ENCODE measurements around the gene ZNF865. TPM values are rescaled to one million over a fixed set of nuclear protein-coding genes. Genes with fewer than 3 reads are reported as not detected.
A peak's percentile ranks its signal among the peaks of the same experiment; 100 is the strongest.

The ZNF865 gene
- total RNA-seq, 2 donors from 2014 or later = 18.4 to 21.0 TPM

GRCh38 chr19:55644842-55645511, 39.5 kb downstream of the ZNF865 start:
- Histone ChIP-seq H3K27me3 (replicated peaks; ENCODE audit: insufficient read depth) (no peaks in the 10 kb centered on the region), H3K4me1 (replicated peaks) (peaks cover 35% of the 10 kb centered on the region), H3K4me3 (no peak overlapping the region), H3K9me3 (no peaks in the 10 kb centered on the region), H3K27ac (no peak overlapping the region), H3K36me3 (no peaks in the 10 kb centered on the region)
- WGBS = 79% methylated on average over 28 of the region's 28 CpGs
- TF ChIP-seq POLR2A (IDR thresholded peaks at IDR 0.05) (no peak), CTCF (IDR thresholded peaks at IDR 0.05) (no peak), POLR2AphosphoS5 (IDR thresholded peaks at IDR 0.05) (no peak)
- no peak for DNase-seq (ENCODE audit: low spot score)
- intact Hi-C loops (cut with DNase I) = no loop called here

- TF ChIP-seq CTCF (IDR thresholded peaks at IDR 0.05) (no peak), POLR2AphosphoS5 (IDR thresholded peaks at IDR 0.05) (no peak), POLR2A (IDR thresholded peaks at IDR 0.05) (no peak)
- Histone ChIP-seq H3K27ac (no peak overlapping the region), H3K4me1 (replicated peaks) (peaks cover 30% of the 10 kb centered on the region), H3K36me3 (no peaks in the 10 kb centered on the region), H3K27me3 (replicated peaks; ENCODE audit: insufficient read depth) (no peaks in the 10 kb centered on the region), H3K9me3 (no peaks in the 10 kb centered on the region), H3K4me3 (no peak overlapping the region)
- DNase-seq (ENCODE audit: low spot score) = no peak
- 49% methylated on average over 5 of the region's 5 CpGs for WGBS
- intact Hi-C loops (cut with DNase I) = no loop called here
Measured at GRCh38 chr19:55645512-55645881, 40.0 kb downstream of the ZNF865 start.

GRCh38 chr19:55646889-55647731, 41.7 kb downstream of the ZNF865 start:
- intact Hi-C loops (cut with DNase I) = no loop called here
- DNase-seq (ENCODE audit: low spot score) = no peak
- H3K4me3 ChIP-seq = peak overlapping the region; percentile 74 to 86
- H3K27ac ChIP-seq = peak overlapping the region; percentile 81 to 85
- 40% methylated on average over 14 of the region's 14 CpGs for WGBS
- H3K9me3 ChIP-seq = no peaks in the 10 kb centered on the region
- peaks cover 29% of the 10 kb centered on the region for H3K4me1 ChIP-seq (replicated peaks)
- H3K27me3 ChIP-seq (replicated peaks; ENCODE audit: insufficient read depth) = no peaks in the 10 kb centered on the region
- H3K36me3 ChIP-seq = no peaks in the 10 kb centered on the region
- no peak for TF ChIP-seq POLR2AphosphoS5 (IDR thresholded peaks at IDR 0.05)
- TF ChIP-seq POLR2A (IDR thresholded peaks at IDR 0.05) = no peak
- no peak for TF ChIP-seq CTCF (IDR thresholded peaks at IDR 0.05)

GRCh38 chr19:55647732-55648584, 42.5 kb downstream of the ZNF865 start, which contains the start of gene CCDC106:
CCDC106 (plus strand) TSS chr19:55648212; CDS start chr19:55649047, 835 bp downstream.
- TF ChIP-seq CTCF (IDR thresholded peaks at IDR 0.05) (no peak), POLR2A (IDR thresholded peaks at IDR 0.05) (peak; percentile 12), POLR2AphosphoS5 (IDR thresholded peaks at IDR 0.05) (no peak)
- DNase-seq (ENCODE audit: low spot score) = peak; percentile 44
- no peaks in the 10 kb centered on the region for H3K9me3 ChIP-seq
- H3K27ac ChIP-seq = peak within 1 kb of the TSS; percentile 81 to 85
- peaks cover 24% of the 10 kb centered on the region for H3K4me1 ChIP-seq (replicated peaks)
- H3K27me3 ChIP-seq (replicated peaks; ENCODE audit: insufficient read depth) = no peaks in the 10 kb centered on the region
- 2% methylated on average over 43 of the region's 87 CpGs for WGBS
- peak within 1 kb of the TSS; percentile 74 to 86 for H3K4me3 ChIP-seq
- no peaks in the 10 kb centered on the region for H3K36me3 ChIP-seq
- intact Hi-C loops (cut with DNase I) = no loop called here
